Stomach (tissue), 9 donors: ENCODE data around the gene REXO1. TPM values are rescaled to one million over a fixed set of nuclear protein-coding genes. Genes with fewer than 3 reads are reported as not detected.
A peak's percentile ranks its signal among the peaks of the same experiment; 100 is the strongest.

Experiments
- DNase-seq, 2 donors: peaks; one replicate each; pipeline versions ENCODE4 v3.0.0 to v3.0.0-alpha.2; 2013 to 2019
- H3K27ac ChIP-seq, 5 donors: fragments of 200-600 bp in 4 of 5; sonication (generic) in 4 of 5; one replicate each; pipeline ENCODE4 v1.5.1; 2013 to 2019; ENCODE audit warnings: mild to moderate bottlenecking in 1 of 5, moderate library complexity in 1 of 5
- H3K27me3 ChIP-seq, 3 donors: fragments of 200-600 bp; sonication (generic); one replicate each; pipeline ENCODE4 v1.5.1; 2017 to 2019; ENCODE audit warnings: mixed run types in 1 of 3
- H3K36me3 ChIP-seq, 4 donors: fragments of 200-600 bp; sonication (generic); 1 replicate in 3 of 4; 2 replicates in 1 of 4; pipeline ENCODE4 v1.5.1; 2016 to 2019
- H3K4me1 ChIP-seq, 4 donors: fragments of 200-600 bp; sonication (generic); one replicate each; pipeline ENCODE4 v1.5.1; 2016 to 2019
- H3K4me3 ChIP-seq, 4 donors: fragments of 200-600 bp; sonication (generic) in 3 of 4; one replicate each; pipeline ENCODE4 v1.5.1; 2016 to 2019; ENCODE audit warnings: mild to moderate bottlenecking in 1 of 4
- H3K9me3 ChIP-seq, 4 donors: fragments of 200-600 bp; sonication (generic); one replicate each; pipeline ENCODE4 v1.5.1; 2016 to 2019
- CTCF ChIP-seq, 7 experiments: fragments of 450-650 bp in 4 of 7; fragments of 200-600 bp in 3 of 7; sonication (generic) in 3 of 7; IDR thresholded peaks; one replicate each; pipeline ENCODE4 v1.5.1; 2016 to 2019; ENCODE audit warnings: antibody characterized with exemption in 7 of 7, control low read depth in 2 of 7, mild to moderate bottlenecking in 1 of 7
- EP300 ChIP-seq: sonication (generic); formaldehyde crosslinking; IDR thresholded peaks from one replicate; pipeline ENCODE4 v1.6.1; 2017; ENCODE audit warnings: antibody characterized with exemption
- POLR2A ChIP-seq, 4 donors: fragments of 450-650 bp; IDR thresholded peaks; one replicate each; pipeline ENCODE4 v1.6.1; 2016; ENCODE audit warnings: antibody characterized with exemption in 4 of 4, control low read depth in 2 of 4, mild to moderate bottlenecking in 1 of 4, moderate library complexity in 1 of 4
- POLR2AphosphoS5 ChIP-seq, 3 donors: sonication (generic); formaldehyde crosslinking; IDR thresholded peaks; one replicate each; pipeline ENCODE4 v1.6.1; 2016; ENCODE audit warnings: antibody characterized with exemption in 3 of 3
- WGBS, 5 donors: extraction: QIAGEN DNeasy Blood & Tissue Kit in 3 of 5; methylation state at CpG; one replicate each; pipeline versions ENCODE4 v1.1.5 to v1.1.7; 2013 to 2018; 5-methylcytosine and 5-hydroxymethylcytosine counted together
- intact Hi-C: fragments of 100-400 bp; cut with DNase I; formaldehyde crosslinking; loops from one replicate; pipeline ENCODE4 v1.15.1; 2023; ENCODE audit warnings: low total_unique reads
- polyA plus RNA-seq, 3 donors: library from polyadenylated mRNA; stranded (reverse); fragments of 200-250 nt; gene quantifications; one replicate each; pipeline ENCODE4 v1.2.3, GENCODE V29; 2013
- total RNA-seq, 5 donors: library from RNA; depleted of rRNA; stranded (reverse); fragments of >200 nt; gene quantifications; one replicate each; pipeline versions ENCODE4 v1.1.0 to v1.2.3, GENCODE V29; 2014 to 2016
- donor health status: healthy with polysubstance abuse.
- donor health status: Bipolar disorder and iron deficiency.
- donor health status: healthy.

Gene REXO1
- total and polyA plus RNA-seq, 8 donors, result 10.1 to 164 (median 15.6) TPM

- Histone ChIP-seq H3K4me3 (no peak overlapping the region), H3K4me1 (peaks cover 0 to 9% (median 6%) of the 10 kb centered on the region in 4 donors), H3K27ac (no peak overlapping the region), H3K36me3 (no peaks in the 10 kb centered on the region), H3K27me3 (peaks cover 6 to 96% (median 38%) of the 10 kb centered on the region in 3 donors), H3K9me3 (peaks cover 8 to 19% (median 12%) of the 10 kb centered on the region in 4 donors)
- intact Hi-C loops, result no loop called here
- 61 to 82% (median 78%) methylated on average over 7 to 9 of the region's 9 CpGs for WGBS, 5 donors
- TF ChIP-seq POLR2AphosphoS5 (IDR thresholded peaks at IDR 0.05), result no peak
- no peak for TF ChIP-seq POLR2A (IDR thresholded peaks at IDR 0.05)
- no peak for TF ChIP-seq EP300
- TF ChIP-seq CTCF (IDR thresholded peaks at IDR 0.05), result no peak
- no peak for DNase-seq
Measured at GRCh38 chr19:1783874-1784273, 64.4 kb downstream of the REXO1 start.

- TF ChIP-seq EP300 (no peak), POLR2A (IDR thresholded peaks at IDR 0.05) (no peak), CTCF (IDR thresholded peaks at IDR 0.05) (no peak), POLR2AphosphoS5 (IDR thresholded peaks at IDR 0.05) (no peak)
- H3K9me3 ChIP-seq, result peaks cover 8 to 19% (median 12%) of the 10 kb centered on the region in 4 donors
- intact Hi-C loops, result no loop called here
- H3K4me3 ChIP-seq, result no peak overlapping the region
- H3K4me1 ChIP-seq, result peaks cover 0 to 6% (median 3%) of the 10 kb centered on the region in 4 donors
- no peak overlapping the region for H3K27ac ChIP-seq
- 78 to 94% (median 89%) methylated on average over 4 of the region's 4 CpGs for WGBS, 5 donors
- no peaks in the 10 kb centered on the region for H3K36me3 ChIP-seq
- peaks cover 6 to 96% (median 38%) of the 10 kb centered on the region in 3 donors for H3K27me3 ChIP-seq
- no peak for DNase-seq
Measured at GRCh38 chr19:1783354-1783753, 64.9 kb downstream of the REXO1 start.

GRCh38 chr19:1782521-1782920 is 65.8 kb downstream of the REXO1 start:
- Histone ChIP-seq H3K4me3 (no peak overlapping the region), H3K9me3 (peaks cover 8 to 19% (median 12%) of the 10 kb centered on the region in 4 donors), H3K27me3 (peaks cover 6 to 97% (median 41%) of the 10 kb centered on the region in 3 donors), H3K36me3 (no peaks in the 10 kb centered on the region), H3K27ac (no peak overlapping the region), H3K4me1 (peaks cover 0 to 6% (median 3%) of the 10 kb centered on the region in 4 donors)
- DNase-seq, result peak in 1 of 2 donors; percentile 22
- TF ChIP-seq POLR2AphosphoS5 (IDR thresholded peaks at IDR 0.05), result no peak
- TF ChIP-seq CTCF (IDR thresholded peaks at IDR 0.05), result no peak
- no peak for TF ChIP-seq POLR2A (IDR thresholded peaks at IDR 0.05)
- TF ChIP-seq EP300, result no peak
- 64 to 78% (median 73%) methylated on average over 5 to 7 of the region's 7 CpGs for WGBS, 5 donors
- intact Hi-C loops, result no loop called here

- no peak for TF ChIP-seq POLR2A (IDR thresholded peaks at IDR 0.05)
- no peak for TF ChIP-seq POLR2AphosphoS5 (IDR thresholded peaks at IDR 0.05)
- TF ChIP-seq EP300, result no peak
- TF ChIP-seq CTCF (IDR thresholded peaks at IDR 0.05), result no peak
- WGBS, 5 donors, result 31 to 39% (median 37%) methylated on average over 13 to 14 of the region's 14 CpGs
- H3K9me3 ChIP-seq, result peaks cover 8 to 19% (median 12%) of the 10 kb centered on the region in 4 donors
- H3K36me3 ChIP-seq, result no peaks in the 10 kb centered on the region
- H3K27ac ChIP-seq, result no peak overlapping the region
- H3K4me3 ChIP-seq, result no peak overlapping the region
- intact Hi-C loops, result no loop called here
- peaks cover 20 to 100% (median 62%) of the 10 kb centered on the region in 3 donors for H3K27me3 ChIP-seq
- DNase-seq, result peak in 1 of 2 donors; percentile 26
- peaks cover 0 to 13% (median 3%) of the 10 kb centered on the region in 4 donors for H3K4me1 ChIP-seq
Measured at GRCh38 chr19:1780272-1780958, 67.9 kb downstream of the REXO1 start.
